Gastrocnemius medialis (tissue), 4 donors: Measurements from ENCODE around the gene EDEM3.
A peak's percentile ranks its signal among the peaks of the same experiment; 100 is the strongest.

ENCODE experiments used
- CTCF ChIP-seq, 5 experiments: fragments of 450-650 bp in 3 of 5; fragments of 200-600 bp in 2 of 5; sonication (generic) in 2 of 5; IDR thresholded peaks in 4 of 5; conservative IDR thresholded peaks in 1 of 5; 1 replicate in 4 of 5; 2 replicates in 1 of 5; pipeline ENCODE4 v1.5.1; 2016 to 2019; ENCODE audit warnings: antibody characterized with exemption in 5 of 5, mild to moderate bottlenecking in 3 of 5, moderate library complexity in 3 of 5
- POLR2A ChIP-seq, 2 donors: fragments of 450-650 bp; IDR thresholded peaks; one replicate each; pipeline ENCODE4 v1.6.1; 2017; ENCODE audit warnings: antibody characterized with exemption in 2 of 2, mild to moderate bottlenecking in 2 of 2, moderate library complexity in 2 of 2

- peak; percentile 96 to 97 (median 96) for TF ChIP-seq CTCF (IDR thresholded peaks at IDR 0.05 in 4 of 5, conservative IDR thresholded peaks at IDR 0.05 in 1 of 5)
- no peak for TF ChIP-seq POLR2A (IDR thresholded peaks at IDR 0.05)
These were observed 90.5 kb downstream of the EDEM3 start for GRCh38 chr1:184664042-184664660.
